H1 (cell line): ENCODE results near the gene BHLHE23. TPM values are rescaled to one million over a fixed set of nuclear protein-coding genes. Genes with fewer than 3 reads are reported as not detected.

Experiments used
- CTCF ChIA-PET: fragments of 300-600 bp; sonication (Branson Sonifier 250); formaldehyde crosslinking; loops from one replicate; lab custom pipeline; 2021; ENCODE audit not compliant: partially characterized antibody; lab: Charles Lee
- POLR2A ChIA-PET: fragments of 300-600 bp; sonication (Branson Sonifier 250); formaldehyde crosslinking; loops from one replicate; lab custom pipeline; 2021; ENCODE audit warnings: inconsistent platforms; ENCODE audit not compliant: partially characterized antibody; lab: Charles Lee
- DNase-seq, 2 experiments: peaks; one replicate each; pipeline versions ENCODE4 v3.0.0 to v3.0.0-alpha.2; 2010 to 2022; ENCODE audit warnings: low spot score in 2 of 2, low read depth in 1 of 2, mixed read lengths in 1 of 2
- FAIRE-seq: peaks from 2 replicates; lab custom pipeline; 2011; peaks lifted over from hg19 to GRCh38; lab: Jason Lieb, UNC
- H2AFZ ChIP-seq: 2 replicates; pipeline ENCODE4 v1.8.1; 2012; ENCODE audit warnings: low read length, inconsistent platforms
- H2AK5ac ChIP-seq: 2 replicates; pipeline ENCODE4 v1.6.1; 2013; ENCODE audit warnings: low read depth, low read length
- H2BK120ac ChIP-seq: replicated peaks from 2 replicates; pipeline ENCODE3; 2013; ENCODE audit warnings: low read depth, low read length, inconsistent platforms
- H2BK12ac ChIP-seq: 2 replicates; pipeline ENCODE4 v1.6.1; 2013; ENCODE audit warnings: low read depth, low read length
- H2BK15ac ChIP-seq: 2 replicates; pipeline ENCODE4 v1.6.1; 2013; ENCODE audit warnings: low read length
- H2BK20ac ChIP-seq: 2 replicates; pipeline ENCODE4 v1.6.1; 2013; ENCODE audit warnings: low read length
- H2BK5ac ChIP-seq: 2 replicates; pipeline ENCODE4 v1.6.1; 2013; ENCODE audit warnings: low read depth, low read length
- H3K14ac ChIP-seq: 2 replicates; pipeline ENCODE4 v1.6.1; 2013; ENCODE audit warnings: inconsistent platforms; ENCODE audit not compliant: insufficient read length
- H3K18ac ChIP-seq: 2 replicates; pipeline ENCODE4 v1.6.1; 2013; ENCODE audit warnings: low read length; ENCODE audit errors: extremely low read depth
- H3K23ac ChIP-seq: 2 replicates; pipeline ENCODE4 v1.6.1; 2013; ENCODE audit warnings: inconsistent platforms; ENCODE audit not compliant: insufficient read length
- H3K23me2 ChIP-seq: 2 replicates; pipeline ENCODE4 v1.6.1; 2013; ENCODE audit warnings: low read depth, low read length
- H3K27ac ChIP-seq: 2 replicates; pipeline ENCODE4 v1.6.1; 2011; ENCODE audit warnings: low read depth, low read length, inconsistent platforms
- H3K27me3 ChIP-seq, 4 experiments: replicated peaks in 1 of 4; 1 replicate in 1 of 4; 2 replicates in 3 of 4; pipeline versions ENCODE4 v1.6.1 to v1.8.1; 2011 to 2013; ENCODE audit warnings: low read length in 3 of 4, mild to moderate bottlenecking in 3 of 4, inconsistent platforms in 2 of 4, mixed read lengths in 2 of 4, moderate library complexity in 1 of 4; ENCODE audit not compliant: control insufficient read depth in 3 of 4, insufficient read depth in 3 of 4; ENCODE audit errors: extremely low read depth in 1 of 4
- H3K36me3 ChIP-seq, 4 experiments: 2 replicates each; pipeline versions ENCODE4 v1.6.1 to v1.8.1; 2011 to 2013; ENCODE audit warnings: mild to moderate bottlenecking in 4 of 4, low read length in 3 of 4, moderate library complexity in 2 of 4, control low read depth in 1 of 4, inconsistent platforms in 1 of 4; ENCODE audit not compliant: insufficient read depth in 4 of 4, control insufficient read depth in 2 of 4
- H3K4ac ChIP-seq: replicated peaks from 2 replicates; pipeline ENCODE3; 2013; ENCODE audit warnings: low read length, low read depth, mixed read lengths, inconsistent platforms; ENCODE audit not compliant: insufficient read length
- H3K4me1 ChIP-seq, 4 experiments: replicated peaks in 1 of 4; 1 replicate in 1 of 4; 2 replicates in 3 of 4; pipeline versions ENCODE4 v1.6.1 to v1.8.1; 2011 to 2013; ENCODE audit warnings: low read length in 3 of 4, inconsistent platforms in 2 of 4, mixed read lengths in 1 of 4; ENCODE audit not compliant: insufficient read depth in 4 of 4, control insufficient read depth in 3 of 4
- H3K4me2 ChIP-seq, 2 experiments: 2 replicates each; pipeline versions ENCODE4 v1.6.1 to v1.8.1; 2011 to 2013; ENCODE audit warnings: low read depth in 2 of 2, low read length in 2 of 2, control low read depth in 1 of 2, inconsistent platforms in 1 of 2, mild to moderate bottlenecking in 1 of 2; ENCODE audit not compliant: insufficient read depth in 1 of 2
- H3K4me3 ChIP-seq, 4 experiments: fragments of 200-600, 300-600 bp in 1 of 4; sonication (generic), shearing (Covaris generic), sonication (Bioruptor Twin) in 1 of 4; 2 replicates each; pipeline versions ENCODE4 v1.5.1 to v1.8.1; 2011 to 2016; ENCODE audit warnings: low read length in 4 of 4, low read depth in 3 of 4, control low read depth in 2 of 4, inconsistent platforms in 2 of 4, mild to moderate bottlenecking in 2 of 4, mixed read lengths in 1 of 4, moderate library complexity in 1 of 4; ENCODE audit not compliant: insufficient read depth in 2 of 4; ENCODE audit errors: extremely low read depth in 1 of 4
- H3K56ac ChIP-seq: replicated peaks from 2 replicates; pipeline ENCODE3; 2013; ENCODE audit warnings: low read depth, mild to moderate bottlenecking, mixed read lengths, low read length, inconsistent platforms; ENCODE audit not compliant: insufficient read length
- H3K79me1 ChIP-seq: 2 replicates; pipeline ENCODE4 v1.6.1; 2013; ENCODE audit warnings: low read depth, low read length, control low read depth
- H3K79me2 ChIP-seq, 2 experiments: 2 replicates each; pipeline versions ENCODE4 v1.6.1 to v1.8.1; 2012 to 2013; ENCODE audit warnings: low read length in 2 of 2, mild to moderate bottlenecking in 2 of 2, inconsistent platforms in 1 of 2; ENCODE audit not compliant: insufficient read depth in 2 of 2, control insufficient read depth in 1 of 2
- H3K9ac ChIP-seq, 4 experiments: replicated peaks in 1 of 4; 1 replicate in 1 of 4; 2 replicates in 3 of 4; pipeline versions ENCODE4 v1.6.1 to v1.8.1; 2011 to 2013; ENCODE audit warnings: low read depth in 3 of 4, low read length in 3 of 4, control low read depth in 2 of 4, mild to moderate bottlenecking in 2 of 4, moderate library complexity in 2 of 4, inconsistent platforms in 1 of 4; ENCODE audit errors: extremely low read depth in 1 of 4
- H3K9me3 ChIP-seq, 2 experiments: 2 replicates each; pipeline versions ENCODE4 v1.6.1 to v1.8.1; 2012 to 2013; ENCODE audit warnings: mild to moderate bottlenecking in 2 of 2, moderate library complexity in 2 of 2, control low read depth in 1 of 2, inconsistent platforms in 1 of 2, low read depth in 1 of 2, low read length in 1 of 2, mixed read lengths in 1 of 2; ENCODE audit not compliant: insufficient read depth in 2 of 2
- H4K20me1 ChIP-seq, 2 experiments: replicated peaks in 1 of 2; 2 replicates each; pipeline versions ENCODE3 to v1.8.1; 2011 to 2013; ENCODE audit warnings: inconsistent platforms in 2 of 2, low read length in 2 of 2, mild to moderate bottlenecking in 1 of 2; ENCODE audit not compliant: insufficient read depth in 2 of 2, control insufficient read depth in 1 of 2
- H4K5ac ChIP-seq: 2 replicates; pipeline ENCODE4 v1.6.1; 2013; ENCODE audit warnings: low read length, low read depth, mixed read lengths, inconsistent platforms; ENCODE audit not compliant: insufficient read length
- H4K8ac ChIP-seq: 2 replicates; pipeline ENCODE4 v1.8.0; 2013; ENCODE audit warnings: mild to moderate bottlenecking, moderate library complexity, low read length, inconsistent platforms; ENCODE audit not compliant: insufficient read depth; ENCODE audit errors: extremely low read depth
- H4K91ac ChIP-seq: replicated peaks from 2 replicates; pipeline ENCODE3; 2013; ENCODE audit warnings: low read length, mixed read lengths, inconsistent platforms; ENCODE audit not compliant: insufficient read length
- BRCA1 ChIP-seq: IDR thresholded peaks from 2 replicates; pipeline ENCODE4 v1.6.1; 2012; ENCODE audit warnings: low read depth, low read length, improper control_type of control experiment
- CBX5 ChIP-seq: fragments of 300-800, 300-1000 bp; sonication (generic); IDR thresholded peaks from 2 replicates; pipeline ENCODE4 v1.7.1; 2016; ENCODE audit warnings: antibody characterized with exemption, low read length, low read depth
- CEBPB ChIP-seq: IDR thresholded peaks from 2 replicates; pipeline ENCODE4 v1.6.1; 2012; ENCODE audit warnings: low read depth, low read length
- EP300 ChIP-seq, 2 experiments: IDR thresholded peaks; 1 replicate in 1 of 2; 2 replicates in 1 of 2; pipeline ENCODE4 v1.6.1; 2011 to 2012; ENCODE audit warnings: low read depth in 2 of 2, low read length in 2 of 2, mild to moderate bottlenecking in 2 of 2, borderline replicate concordance in 1 of 2, inconsistent platforms in 1 of 2, moderate library complexity in 1 of 2
- HDAC6 ChIP-seq: IDR thresholded peaks from one replicate; pipeline ENCODE4 v1.7.1; 2012; ENCODE audit warnings: low read depth, mild to moderate bottlenecking, inconsistent platforms, low read length, moderate library complexity
- JUND ChIP-seq: IDR thresholded peaks from 2 replicates; pipeline ENCODE4 v1.6.1; 2011; ENCODE audit warnings: mild to moderate bottlenecking, improper control_type of control experiment, low read length
- POLR2A ChIP-seq, 2 experiments: IDR thresholded peaks; 1 replicate in 1 of 2; 2 replicates in 1 of 2; pipeline ENCODE4 v1.6.1; 2011; ENCODE audit warnings: low read depth in 2 of 2, low read length in 2 of 2, mild to moderate bottlenecking in 2 of 2; ENCODE audit errors: control extremely low read depth in 1 of 2
- SIRT6 ChIP-seq: IDR thresholded peaks from one replicate; pipeline ENCODE4 v1.7.1; 2012; ENCODE audit warnings: low read length, inconsistent platforms
- TBP ChIP-seq: IDR thresholded peaks from 2 replicates; pipeline ENCODE4 v1.6.1; 2011; ENCODE audit warnings: low read depth, low read length, improper control_type of control experiment
- TEAD4 ChIP-seq: IDR thresholded peaks from 2 replicates; pipeline ENCODE4 v1.6.1; 2012; ENCODE audit warnings: low read depth, low read length, inconsistent platforms, mixed read lengths
- WGBS, 2 experiments: shearing (Covaris generic) in 1 of 2; methylation state at CpG; one replicate each; pipeline versions ENCODE4 v1.1.6 to v1.1.7; 2013 to 2015; ENCODE audit warnings: low lambda C conversion rate in 2 of 2, mixed read lengths in 2 of 2, inconsistent platforms in 1 of 2, low coverage in 1 of 2, missing lambda C conversion rate in 1 of 2; ENCODE audit not compliant: insufficient replicate concordance in 2 of 2, insufficient coverage in 1 of 2, insufficient read length in 1 of 2; ENCODE audit errors: extremely low coverage in 1 of 2, missing lambda C conversion rate in 1 of 2; 5-methylcytosine and 5-hydroxymethylcytosine counted together
- polyA plus RNA-seq, 7 experiments: library from polyadenylated mRNA; depleted of rRNA in 3 of 7; stranded (reverse) in 5 of 7; unstranded in 2 of 7; fragments of >200 nt in 5 of 7; fragments of 200-250 nt in 2 of 7; gene quantifications; 1 replicate in 5 of 7; 2 replicates in 1 of 7; 4 replicates in 1 of 7; pipeline versions ENCODE4 v1.2.1 to v1.2.3, GENCODE V29; 2011 to 2013; ENCODE audit warnings: missing spikeins in 2 of 7, mixed read lengths in 2 of 7
- total RNA-seq: library from RNA; stranded (reverse); fragmentation: NEBNext Ultra II Directional; extraction: Animal tissue kit (Norgen Biotek cat#: 25700); gene quantifications from 2 replicates; pipeline ENCODE4 v1.2.1, GENCODE V29; 2021
- TF ChIP-seq, protein P1 (sequence below): IDR thresholded peaks from 2 replicates; pipeline ENCODE4 v1.6.1; 2012; ENCODE audit warnings: inconsistent platforms

BHLHE23 gene
- total and polyA plus RNA-seq, 2 of the 8 experiments (the other 6 are each of a cell fraction or from before 2014, with no cell fraction given) = 0.47 TPM; not detected in 1

DNA sequence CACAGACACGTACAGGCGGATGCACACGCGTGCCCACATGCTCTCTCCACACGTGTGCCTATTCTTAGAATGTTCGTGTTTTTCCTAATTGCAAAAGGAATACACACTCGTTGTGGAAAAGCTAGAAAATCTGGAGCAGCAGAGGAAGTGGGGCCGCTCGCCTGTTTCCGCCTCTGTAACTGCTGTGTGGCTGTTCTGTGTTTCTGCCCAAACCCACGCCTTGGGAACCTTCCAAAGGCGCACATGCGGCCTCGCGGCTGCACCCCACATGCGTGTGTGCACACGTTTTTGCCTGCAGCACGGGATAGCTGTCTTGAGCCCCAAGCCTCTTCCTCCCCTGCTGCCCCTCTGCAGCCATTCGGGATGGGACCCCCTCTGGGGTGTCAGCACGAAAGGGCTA is 42.1 kb downstream of the BHLHE23 start:
- Histone ChIP-seq H3K56ac (no peak overlapping the region), H3K9ac (no peak overlapping the region), H3K4me1 (peaks cover 0 to 3% (median 0%) of the 10 kb centered on the region in 4 experiments; a peak in 2 of 7 replicates), H3K79me2 (no peaks in the 10 kb centered on the region), H2AK5ac (no peak overlapping the region), H4K8ac (no peak overlapping the region), H3K14ac (no peak overlapping the region), H3K27ac (no peak overlapping the region), H3K36me3 (peaks cover 0 to 7% (median 0%) of the 10 kb centered on the region in 4 experiments; a peak in 3 of 8 replicates), H4K91ac (no peak overlapping the region), H3K4me3 (no peak overlapping the region), H3K4ac (no peak overlapping the region), H2BK12ac (no peak overlapping the region), H3K27me3 (no peaks in the 10 kb centered on the region), H3K23me2 (no peaks in the 10 kb centered on the region), H2BK5ac (no peak overlapping the region), H4K20me1 (peaks cover 0 to 8% of the 10 kb centered on the region in 2 experiments), H3K9me3 (no peaks in the 10 kb centered on the region), H2BK120ac (no peak overlapping the region), H2BK20ac (no peak overlapping the region), H3K23ac (no peak overlapping the region), H2AFZ (no peak overlapping the region), H4K5ac (no peak overlapping the region), H3K4me2 (no peak overlapping the region), H3K18ac (no peak overlapping the region), H2BK15ac (no peak overlapping the region), H3K79me1 (no peaks in the 10 kb centered on the region)
- 93% methylated on average over 16 of the region's 20 CpGs; no CpG with 5 or more reads in 1 of the 2 experiments for WGBS, 2 experiments
- FAIRE-seq (no peak), DNase-seq (no peak)
- CTCF ChIA-PET = interaction anchor here (0.7 to 8.1 kb wide), 8 partner anchors 10 to 57 kb away, joined by 3 to 53 read pairs (median 4); partner anchors contain the start of gene BHLHE23
- POLR2A ChIA-PET = interaction anchor here (1.0 to 1.9 kb wide), 6 partner anchors 11 to 57 kb away, joined by 3 to 9 read pairs (median 4); partner anchors contain the start of gene GID8
- TF ChIP-seq CBX5 (no peak), HDAC6 (no peak), JUND (no peak), TBP (no peak), POLR2A (IDR thresholded peaks at IDR 0.05; ENCODE audit: control extremely low read depth in 1 of 2, low read depth in 2 of 2, low read length in 2 of 2) (no peak), CEBPB (no peak), EP300 (IDR thresholded peaks at IDR 0.05; ENCODE audit: borderline replicate concordance in 1 of 2, low read depth in 2 of 2, low read length in 2 of 2) (no peak), TEAD4 (no peak), SIRT6 (no peak), BRCA1 (no peak)
- TF ChIP-seq, protein P1, sequence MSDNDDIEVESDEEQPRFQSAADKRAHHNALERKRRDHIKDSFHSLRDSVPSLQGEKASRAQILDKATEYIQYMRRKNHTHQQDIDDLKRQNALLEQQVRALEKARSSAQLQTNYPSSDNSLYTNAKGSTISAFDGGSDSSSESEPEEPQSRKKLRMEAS = no peak
